ENCODE data around the gene MAGI2. TPM values are rescaled to one million over a fixed set of nuclear protein-coding genes. Genes with fewer than 3 reads are reported as not detected.

The MAGI2 gene
- total and polyA plus RNA-seq, 2 of the 13 experiments (the other 11 are each of a cell fraction or from before 2014, with no cell fraction given): 1.5 to 3.8 TPM

GRCh38 chr7:79453558-79454360, at the start of gene MAGI2 (continued):
- TF ChIP-seq BRD4 (CRISPR knock-in tag; IDR thresholded peaks at IDR 0.05) (peak; percentile 86), PAXIP1 (CRISPR knock-in tag; conservative IDR thresholded peaks at IDR 0.05) (no peak), ZNF546 (CRISPR knock-in tag; conservative IDR thresholded peaks at IDR 0.05) (0 out of 2 replicates have a peak, but pooled peaks have one; percentile 28), ZNF564 (CRISPR knock-in tag; IDR thresholded peaks at IDR 0.05) (0 out of 2 replicates have a peak, but pooled peaks have one; percentile 23), PRDM10 (CRISPR knock-in tag; IDR thresholded peaks at IDR 0.05; ENCODE audit: low read depth) (0 out of 2 replicates have a peak, but pooled peaks have one; percentile 9), SIX4 (CRISPR knock-in tag; IDR thresholded peaks at IDR 0.05) (no peak), LCORL (IDR thresholded peaks at IDR 0.05) (no peak), LCORL (CRISPR knock-in tag; IDR thresholded peaks at IDR 0.05) (0 out of 2 replicates have a peak, but pooled peaks have one; percentile 15), ZHX1 (CRISPR knock-in tag; IDR thresholded peaks at IDR 0.05; ENCODE audit: low read depth) (peak; percentile 58; the same call in 1 of the 2 replicates), ZNF431 (CRISPR knock-in tag; IDR thresholded peaks at IDR 0.05; ENCODE audit: borderline replicate concordance, low read depth) (no peak), SNAPC2 (CRISPR knock-in tag; IDR thresholded peaks at IDR 0.05) (no peak), ZNF784 (CRISPR knock-in tag; IDR thresholded peaks at IDR 0.05; ENCODE audit: borderline replicate concordance) (peak; percentile 67; the same call in 1 of the 2 replicates), ZNF333 (CRISPR knock-in tag; IDR thresholded peaks at IDR 0.05; ENCODE audit: borderline replicate concordance) (0 out of 2 replicates have a peak, but pooled peaks have one; percentile 27), ZNF251 (CRISPR knock-in tag; IDR thresholded peaks at IDR 0.05) (no peak), MED1 (CRISPR knock-in tag; IDR thresholded peaks at IDR 0.05) (peak; percentile 57; the same call in 1 of the 2 replicates)
